ENCODE data around the gene HES7. TPM values are rescaled to one million over a fixed set of nuclear protein-coding genes. Genes with fewer than 3 reads are reported as not detected.

The HES7 gene
- total RNA-seq, 1 donor: not detected

DNA sequence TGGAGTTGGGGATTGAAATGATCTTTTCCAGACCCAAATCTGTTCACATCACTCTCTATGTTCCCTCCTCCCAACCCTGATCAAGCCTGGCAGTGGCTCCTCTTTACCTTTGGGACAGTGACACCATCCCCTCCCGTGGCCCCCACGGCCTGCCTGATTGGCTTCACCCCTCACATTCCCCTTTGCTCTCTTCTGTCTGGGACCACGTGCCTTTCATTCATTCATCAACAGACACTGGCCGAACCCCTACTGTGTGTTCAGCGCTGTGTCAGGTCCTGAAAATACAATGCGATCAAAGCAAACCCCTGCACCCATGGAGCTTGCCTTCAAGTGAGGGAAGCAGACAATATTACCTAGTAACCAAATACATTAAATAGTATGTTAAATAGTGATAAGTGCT is 34.2 kb downstream of the HES7 start:
- Histone ChIP-seq H3K4me2 (ENCODE audit: insufficient read depth, low read length) (no peak overlapping the region), H3K9me3 (ENCODE audit: low read depth, low read length) (no peaks in the 10 kb centered on the region), H4K20me1 (ENCODE audit: insufficient read depth, low read length) (no peaks in the 10 kb centered on the region), H3K36me3 (ENCODE audit: insufficient read depth, low read length) (no peaks in the 10 kb centered on the region), H3K27me3 (ENCODE audit: insufficient read depth, low read length) (peaks cover 29% of the 10 kb centered on the region), H3K4me1 (ENCODE audit: insufficient read depth, low read length) (peaks cover 3% of the 10 kb centered on the region), H2AFZ (ENCODE audit: low read length) (no peak overlapping the region), H3K27ac (ENCODE audit: low read depth, low read length) (no peak overlapping the region), H3K4me3 (ENCODE audit: insufficient read depth, low read length) (no peak overlapping the region), H3K79me2 (ENCODE audit: insufficient read depth, low read length) (no peaks in the 10 kb centered on the region)
- no peak for DNase-seq (ENCODE audit: insufficient read length, low spot score, missing footprints)
- TF ChIP-seq, protein P1, sequence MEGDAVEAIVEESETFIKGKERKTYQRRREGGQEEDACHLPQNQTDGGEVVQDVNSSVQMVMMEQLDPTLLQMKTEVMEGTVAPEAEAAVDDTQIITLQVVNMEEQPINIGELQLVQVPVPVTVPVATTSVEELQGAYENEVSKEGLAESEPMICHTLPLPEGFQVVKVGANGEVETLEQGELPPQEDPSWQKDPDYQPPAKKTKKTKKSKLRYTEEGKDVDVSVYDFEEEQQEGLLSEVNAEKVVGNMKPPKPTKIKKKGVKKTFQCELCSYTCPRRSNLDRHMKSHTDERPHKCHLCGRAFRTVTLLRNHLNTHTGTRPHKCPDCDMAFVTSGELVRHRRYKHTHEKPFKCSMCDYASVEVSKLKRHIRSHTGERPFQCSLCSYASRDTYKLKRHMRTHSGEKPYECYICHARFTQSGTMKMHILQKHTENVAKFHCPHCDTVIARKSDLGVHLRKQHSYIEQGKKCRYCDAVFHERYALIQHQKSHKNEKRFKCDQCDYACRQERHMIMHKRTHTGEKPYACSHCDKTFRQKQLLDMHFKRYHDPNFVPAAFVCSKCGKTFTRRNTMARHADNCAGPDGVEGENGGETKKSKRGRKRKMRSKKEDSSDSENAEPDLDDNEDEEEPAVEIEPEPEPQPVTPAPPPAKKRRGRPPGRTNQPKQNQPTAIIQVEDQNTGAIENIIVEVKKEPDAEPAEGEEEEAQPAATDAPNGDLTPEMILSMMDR (IDR thresholded peaks at IDR 0.05; ENCODE audit: extremely low read depth, low read depth, low read length): no peak

DNA sequence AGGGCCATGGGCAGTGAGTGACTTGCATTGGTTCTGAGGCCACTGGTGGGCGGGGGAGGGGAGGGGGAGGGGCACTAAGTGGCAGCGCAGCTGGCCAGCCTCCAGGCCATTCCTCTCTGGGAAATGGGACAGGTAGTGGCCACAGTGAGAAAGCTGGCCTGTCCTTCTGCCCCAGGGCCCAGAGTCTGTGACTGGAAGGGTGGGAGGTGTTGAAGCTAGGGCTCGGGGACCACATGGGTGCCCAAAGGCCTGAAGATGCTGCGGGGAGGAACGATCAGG is 36.0 kb downstream of the HES7 start:
- Histone ChIP-seq H3K4me3 (ENCODE audit: insufficient read depth, low read length) (no peak overlapping the region), H3K4me2 (ENCODE audit: insufficient read depth, low read length) (no peak overlapping the region), H3K4me1 (ENCODE audit: insufficient read depth, low read length) (no peaks in the 10 kb centered on the region), H3K9me3 (ENCODE audit: low read depth, low read length) (no peaks in the 10 kb centered on the region), H3K79me2 (ENCODE audit: insufficient read depth, low read length) (no peaks in the 10 kb centered on the region), H4K20me1 (ENCODE audit: insufficient read depth, low read length) (no peaks in the 10 kb centered on the region), H3K27me3 (ENCODE audit: insufficient read depth, low read length) (peaks cover 40% of the 10 kb centered on the region), H2AFZ (ENCODE audit: low read length) (no peak overlapping the region), H3K27ac (ENCODE audit: low read depth, low read length) (no peak overlapping the region), H3K36me3 (ENCODE audit: insufficient read depth, low read length) (no peaks in the 10 kb centered on the region)
- DNase-seq (ENCODE audit: insufficient read length, low spot score, missing footprints): peak; percentile 68
- TF ChIP-seq, protein P1 (IDR thresholded peaks at IDR 0.05; ENCODE audit: extremely low read depth, low read depth, low read length): no peak

DNA sequence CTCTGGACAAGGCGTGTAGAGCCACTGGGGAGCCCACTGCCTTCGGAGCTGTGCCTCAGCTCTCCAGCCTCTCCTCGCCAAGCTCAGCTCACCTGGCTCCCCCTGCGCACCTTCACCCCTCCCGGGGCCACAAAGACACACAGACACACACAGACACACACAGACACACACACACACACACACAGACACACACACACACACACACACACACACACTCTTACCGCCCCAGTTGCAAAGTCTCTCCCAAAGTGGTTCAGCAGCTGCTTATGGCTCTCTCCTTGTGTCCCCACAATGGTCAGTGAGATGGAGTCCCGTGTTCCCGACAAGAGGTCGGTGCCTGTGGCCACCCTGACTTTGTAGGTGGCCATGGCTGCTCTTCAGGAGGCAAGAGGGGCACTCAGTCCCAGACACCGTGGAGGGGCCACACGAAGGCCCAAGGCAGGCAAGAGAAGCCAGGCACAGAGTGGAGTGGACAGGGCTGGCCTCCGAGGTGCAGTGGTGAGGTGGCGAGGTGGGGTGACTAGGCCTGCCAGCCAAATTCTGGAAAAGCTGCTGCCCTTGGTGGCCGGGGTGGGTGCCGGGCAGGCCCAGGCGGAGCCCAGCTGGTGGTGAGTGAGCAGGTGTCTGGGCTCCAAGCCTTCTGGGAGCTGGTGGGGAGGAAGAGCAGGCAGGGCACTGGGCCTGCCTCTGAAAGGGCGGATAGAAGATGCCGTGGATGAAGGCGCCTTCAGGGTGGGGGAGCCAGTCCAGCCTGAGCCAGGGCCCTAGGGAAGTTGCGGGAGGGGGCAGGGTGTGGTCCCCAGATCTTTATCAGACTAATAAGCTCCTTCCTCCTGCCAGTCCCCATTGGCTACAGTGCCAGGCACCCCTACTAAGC is 36.6 kb downstream of the HES7 start, which contains the start of gene ALOX12B:
Gene ALOX12B, minus strand, starts transcription at position 642 of the 877 bp plus-strand sequence. Its CDS starts 274 bp downstream, at position 368.
- H3K4me1 ChIP-seq (ENCODE audit: insufficient read depth, low read length): no peaks in the 10 kb centered on the region
- no peak within 1 kb of the TSS for H3K27ac ChIP-seq (ENCODE audit: low read depth, low read length)
- H3K79me2 ChIP-seq (ENCODE audit: insufficient read depth, low read length): no peaks in the 10 kb centered on the region
- H3K36me3 ChIP-seq (ENCODE audit: insufficient read depth, low read length): no peaks in the 10 kb centered on the region
- H2AFZ ChIP-seq (ENCODE audit: low read length): no peak within 1 kb of the TSS
- peaks cover 41% of the 10 kb centered on the region for H3K27me3 ChIP-seq (ENCODE audit: insufficient read depth, low read length)
- TF ChIP-seq, protein P1 (IDR thresholded peaks at IDR 0.05; ENCODE audit: extremely low read depth, low read depth, low read length): no peak
- no peaks in the 10 kb centered on the region for H3K9me3 ChIP-seq (ENCODE audit: low read depth, low read length)
- no peak within 1 kb of the TSS for H3K4me2 ChIP-seq (ENCODE audit: insufficient read depth, low read length)
- no peaks in the 10 kb centered on the region for H4K20me1 ChIP-seq (ENCODE audit: insufficient read depth, low read length)
- H3K4me3 ChIP-seq (ENCODE audit: insufficient read depth, low read length): no peak within 1 kb of the TSS
- DNase-seq (ENCODE audit: insufficient read length, low spot score, missing footprints): peak; percentile 38

DNA sequence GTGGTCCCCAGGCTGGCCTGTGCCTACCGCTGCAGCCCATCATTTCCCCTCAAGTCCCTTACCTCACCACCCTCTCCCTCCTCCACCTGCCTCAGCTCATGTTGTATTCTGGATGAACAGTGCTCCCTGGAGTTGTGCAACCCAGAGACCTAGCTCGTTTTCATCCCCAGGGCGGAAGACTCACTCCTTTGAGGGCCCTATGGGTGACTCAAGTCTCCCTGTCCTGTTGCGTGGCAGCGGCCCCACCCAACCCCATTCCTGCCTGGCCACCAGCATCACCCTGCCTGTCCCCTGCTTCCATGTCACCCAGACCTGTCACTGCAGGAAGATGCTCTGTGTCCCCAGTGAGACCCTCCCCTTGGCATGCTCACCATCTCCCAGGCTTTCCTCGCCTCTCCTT is 39.7 kb downstream of the HES7 start:
- no peak for DNase-seq (ENCODE audit: insufficient read length, low spot score, missing footprints)
- Histone ChIP-seq H2AFZ (ENCODE audit: low read length) (no peak overlapping the region), H3K79me2 (ENCODE audit: insufficient read depth, low read length) (no peaks in the 10 kb centered on the region), H3K36me3 (ENCODE audit: insufficient read depth, low read length) (no peaks in the 10 kb centered on the region), H3K4me2 (ENCODE audit: insufficient read depth, low read length) (no peak overlapping the region), H4K20me1 (ENCODE audit: insufficient read depth, low read length) (no peaks in the 10 kb centered on the region), H3K4me1 (ENCODE audit: insufficient read depth, low read length) (peaks cover 2% of the 10 kb centered on the region), H3K9me3 (ENCODE audit: low read depth, low read length) (no peaks in the 10 kb centered on the region), H3K27ac (ENCODE audit: low read depth, low read length) (no peak overlapping the region), H3K27me3 (ENCODE audit: insufficient read depth, low read length) (peaks cover 40% of the 10 kb centered on the region), H3K4me3 (ENCODE audit: insufficient read depth, low read length) (no peak overlapping the region)
- TF ChIP-seq, protein P1 (IDR thresholded peaks at IDR 0.05; ENCODE audit: extremely low read depth, low read depth, low read length): no peak
